ENCODE measurements around the gene DDR2. TPM values are rescaled to one million over a fixed set of nuclear protein-coding genes. Genes with fewer than 3 reads are reported as not detected.

DDR2 gene
- total RNA-seq, 2 experiments from 2014 or later = 0.19 TPM; not detected in 1

GRCh38 chr1:162695687-162696086 is 63.4 kb downstream of the DDR2 start:
- Histone ChIP-seq H3K36me3 (ENCODE audit: insufficient read depth, low read length) (no peaks in the 10 kb centered on the region), H4K20me1 (ENCODE audit: insufficient read depth, low read length) (no peaks in the 10 kb centered on the region), H3K79me2 (ENCODE audit: insufficient read depth, low read depth, low read length) (no peaks in the 10 kb centered on the region), H3K4me1 (ENCODE audit: insufficient read depth, low read length, poor library complexity, severe bottlenecking) (no peaks in the 10 kb centered on the region), H3K9me3 (ENCODE audit: low read length) (no peaks in the 10 kb centered on the region), H3K27ac (ENCODE audit: low read depth, low read length, poor library complexity, severe bottlenecking) (no peak overlapping the region), H3K4me2 (ENCODE audit: low read length) (no peak overlapping the region), H2AFZ (ENCODE audit: low read length) (no peak overlapping the region), H3K9me2 (ENCODE audit: insufficient read depth, low read length) (no peaks in the 10 kb centered on the region), H3K4me3 (ENCODE audit: low read depth, low read length, poor library complexity, severe bottlenecking) (no peak overlapping the region)
- intact Hi-C loops (cut with micrococcal nuclease; ENCODE audit: unreplicated experiment) = no loop called here
- no TSS peak for BruUV-seq (replicated peaks)
- no peak for TF ChIP-seq EZH2phosphoT487 (IDR thresholded peaks at IDR 0.05; ENCODE audit: borderline replicate concordance, low read depth, low read length)
- TF ChIP-seq CTCF (conservative IDR thresholded peaks at IDR 0.05; ENCODE audit: low read length) = no peak
- POLR2A ChIA-PET = interaction anchor here (0.7 kb wide), 1 partner anchor 15 kb away, joined by 3 read pairs; no protein-coding TSS in a partner anchor
- no peak for DNase-seq (ENCODE audit: low spot score)
- CTCF ChIA-PET (ENCODE audit: unreplicated experiment) = no interaction called here

- no peaks in the 10 kb centered on the region for H3K9me3 ChIP-seq (ENCODE audit: low read length)
- no peaks in the 10 kb centered on the region for H4K20me1 ChIP-seq (ENCODE audit: insufficient read depth, low read length)
- BruUV-seq (replicated peaks) = no TSS peak
- ChIA-PET CTCF (ENCODE audit: unreplicated experiment) (no interaction called here), POLR2A (interaction anchor here (0.7 kb wide), 1 partner anchor 16 kb away, joined by 3 read pairs; no protein-coding TSS in a partner anchor)
- intact Hi-C loops (cut with micrococcal nuclease; ENCODE audit: unreplicated experiment) = no loop called here
- no peaks in the 10 kb centered on the region for H3K36me3 ChIP-seq (ENCODE audit: insufficient read depth, low read length)
- no peak overlapping the region for H3K27ac ChIP-seq (ENCODE audit: low read depth, low read length, poor library complexity, severe bottlenecking)
- H3K79me2 ChIP-seq (ENCODE audit: insufficient read depth, low read depth, low read length) = no peaks in the 10 kb centered on the region
- H2AFZ ChIP-seq (ENCODE audit: low read length) = no peak overlapping the region
- TF ChIP-seq CTCF (conservative IDR thresholded peaks at IDR 0.05; ENCODE audit: low read length) (no peak), EZH2phosphoT487 (IDR thresholded peaks at IDR 0.05; ENCODE audit: borderline replicate concordance, low read depth, low read length) (no peak)
- H3K4me2 ChIP-seq (ENCODE audit: low read length) = no peak overlapping the region
- H3K9me2 ChIP-seq (ENCODE audit: insufficient read depth, low read length) = no peaks in the 10 kb centered on the region
- no peak overlapping the region for H3K4me3 ChIP-seq (ENCODE audit: low read depth, low read length, poor library complexity, severe bottlenecking)
- H3K4me1 ChIP-seq (ENCODE audit: insufficient read depth, low read length, poor library complexity, severe bottlenecking) = no peaks in the 10 kb centered on the region
- no peak for DNase-seq (ENCODE audit: low spot score)
These were observed 64.1 kb downstream of the DDR2 start for GRCh38 chr1:162696286-162696862.

- Histone ChIP-seq H3K9me3 (ENCODE audit: low read length) (no peaks in the 10 kb centered on the region), H3K4me2 (ENCODE audit: low read length) (no peak overlapping the region), H3K9me2 (ENCODE audit: insufficient read depth, low read length) (no peaks in the 10 kb centered on the region), H3K79me2 (ENCODE audit: insufficient read depth, low read depth, low read length) (no peaks in the 10 kb centered on the region), H4K20me1 (ENCODE audit: insufficient read depth, low read length) (no peaks in the 10 kb centered on the region), H3K4me1 (ENCODE audit: insufficient read depth, low read length, poor library complexity, severe bottlenecking) (no peaks in the 10 kb centered on the region), H2AFZ (ENCODE audit: low read length) (no peak overlapping the region), H3K27ac (ENCODE audit: low read depth, low read length, poor library complexity, severe bottlenecking) (no peak overlapping the region), H3K4me3 (ENCODE audit: low read depth, low read length, poor library complexity, severe bottlenecking) (no peak overlapping the region), H3K36me3 (ENCODE audit: insufficient read depth, low read length) (no peaks in the 10 kb centered on the region)
- no peak for DNase-seq (ENCODE audit: low spot score)
- TF ChIP-seq EZH2phosphoT487 (IDR thresholded peaks at IDR 0.05; ENCODE audit: borderline replicate concordance, low read depth, low read length) = no peak
- TF ChIP-seq CTCF (conservative IDR thresholded peaks at IDR 0.05; ENCODE audit: low read length) = no peak
- intact Hi-C loops (cut with micrococcal nuclease; ENCODE audit: unreplicated experiment) = no loop called here
- BruUV-seq (replicated peaks) = no TSS peak
- ChIA-PET CTCF (ENCODE audit: unreplicated experiment) (no interaction called here), POLR2A (no interaction called here)
These were observed 65.1 kb downstream of the DDR2 start for GRCh38 chr1:162697140-162697895.

Data from OCI-LY7 (cell line).